Panc1 (cell line): ENCODE results near the gene ELMO1. TPM values are rescaled to one million over a fixed set of nuclear protein-coding genes. Genes with fewer than 3 reads are reported as not detected.

Experiments used
- ATAC-seq: fragments of 200-7000 bp; cut with Tn5 transposase; 2 replicates; pipeline ENCODE4 v1.9.1; 2020; ENCODE audit warnings: mild to moderate bottlenecking, moderate library complexity
- BruUV-seq: library from RNA; stranded (reverse); fragments of 400-500 nt; replicated peaks from 2 replicates; lab custom pipeline; 2021; lab: Mats Ljungman, UMichigan
- CTCF ChIA-PET: fragments of 300-600 bp; sonication (Branson Sonifier 250); formaldehyde crosslinking; loops from one replicate; lab custom pipeline; 2022; ENCODE audit warnings: antibody characterized with exemption; lab: Charles Lee
- POLR2A ChIA-PET: fragments of 300-600 bp; sonication (Branson Sonifier 250); formaldehyde crosslinking; loops from one replicate; lab custom pipeline; 2022; ENCODE audit warnings: antibody characterized with exemption; lab: Charles Lee
- DNase-seq: peaks from one replicate; pipeline ENCODE4 v3.0.0-alpha.2; 2010; ENCODE audit warnings: low read depth, low spot score
- H3K27ac ChIP-seq: 2 replicates; pipeline ENCODE4 v1.5.1; 2011; ENCODE audit warnings: mild to moderate bottlenecking, low read length, inconsistent platforms
- H3K27me3 ChIP-seq: fragments of 200-500 bp; sonication (Bioruptor generic); 2 replicates; pipeline ENCODE4 v1.6.0; 2014; ENCODE audit warnings: low read length, inconsistent platforms; ENCODE audit not compliant: control insufficient read depth, insufficient read depth
- H3K36me3 ChIP-seq: fragments of 200-500 bp; sonication (Bioruptor generic); 2 replicates; pipeline ENCODE4 v1.5.1; 2014; ENCODE audit warnings: inconsistent platforms, mild to moderate bottlenecking, low read length, moderate library complexity; ENCODE audit not compliant: control insufficient read depth, insufficient read depth
- H3K4me1 ChIP-seq: 2 replicates; pipeline ENCODE4 v1.5.1; 2011; ENCODE audit warnings: inconsistent platforms, mild to moderate bottlenecking, low read length, moderate library complexity; ENCODE audit not compliant: control insufficient read depth, insufficient read depth
- H3K4me3 ChIP-seq, 2 experiments: 2 replicates each; pipeline ENCODE4 v1.5.1; 2011 to 2012; ENCODE audit warnings: low read depth in 2 of 2, low read length in 2 of 2, mild to moderate bottlenecking in 2 of 2, inconsistent platforms in 1 of 2, moderate library complexity in 1 of 2
- H3K9me3 ChIP-seq: fragments of 200-500 bp; sonication (Bioruptor generic); 2 replicates; pipeline ENCODE4 v1.5.1; 2014; ENCODE audit warnings: low read depth, mild to moderate bottlenecking, inconsistent platforms, low read length, moderate library complexity; ENCODE audit not compliant: control insufficient read depth, insufficient read depth
- POLR2AphosphoS5 ChIP-seq: IDR thresholded peaks from 2 replicates; pipeline ENCODE4 v1.6.1; 2012; ENCODE audit warnings: mild to moderate bottlenecking, low read depth, low read length, moderate library complexity
- SIN3A ChIP-seq: IDR thresholded peaks from 2 replicates; pipeline ENCODE4 v1.6.1; 2012; ENCODE audit warnings: low read depth, mild to moderate bottlenecking, low read length, moderate library complexity, borderline replicate concordance; ENCODE audit not compliant: insufficient read depth
- TCF7L2 ChIP-seq: IDR thresholded peaks from 2 replicates; pipeline ENCODE4 v1.6.1; 2011; ENCODE audit warnings: mild to moderate bottlenecking, low read depth, low read length, inconsistent platforms
- in situ Hi-C: cut with HindIII; loops from 2 replicates; pipeline ENCODE4 v1.10.0; 2016; ENCODE audit warnings: low sequenced_read_pairs, low pct_unique_long_range_greater_than_20kb
- intact Hi-C: fragments of 100-400 bp; cut with micrococcal nuclease; formaldehyde crosslinking; loops from one replicate; pipeline ENCODE4 v1.10.0; 2022; ENCODE audit not compliant: unreplicated experiment
- total RNA-seq: library from RNA; stranded (reverse); gene quantifications from one replicate; pipeline ENCODE4 v1.2.1, GENCODE V29; 2021; ENCODE audit not compliant: unreplicated experiment
- TF ChIP-seq, protein P1 (sequence below), 2 experiments: IDR thresholded peaks; 2 replicates each; pipeline ENCODE4 v1.6.1; 2011 to 2012; ENCODE audit warnings: low read depth in 2 of 2, control low read depth in 1 of 2, low read length in 1 of 2, mild to moderate bottlenecking in 1 of 2, moderate library complexity in 1 of 2; ENCODE audit not compliant: insufficient read depth in 1 of 2
- TF ChIP-seq, protein P2 (sequence below): fragments of 450-650 bp; IDR thresholded peaks from 2 replicates; pipeline ENCODE4 v1.5.1; 2017; ENCODE audit warnings: mild to moderate bottlenecking

The ELMO1 gene
- total RNA-seq, 1 experiment from 2014 or later, result 0.80 TPM

DNA sequence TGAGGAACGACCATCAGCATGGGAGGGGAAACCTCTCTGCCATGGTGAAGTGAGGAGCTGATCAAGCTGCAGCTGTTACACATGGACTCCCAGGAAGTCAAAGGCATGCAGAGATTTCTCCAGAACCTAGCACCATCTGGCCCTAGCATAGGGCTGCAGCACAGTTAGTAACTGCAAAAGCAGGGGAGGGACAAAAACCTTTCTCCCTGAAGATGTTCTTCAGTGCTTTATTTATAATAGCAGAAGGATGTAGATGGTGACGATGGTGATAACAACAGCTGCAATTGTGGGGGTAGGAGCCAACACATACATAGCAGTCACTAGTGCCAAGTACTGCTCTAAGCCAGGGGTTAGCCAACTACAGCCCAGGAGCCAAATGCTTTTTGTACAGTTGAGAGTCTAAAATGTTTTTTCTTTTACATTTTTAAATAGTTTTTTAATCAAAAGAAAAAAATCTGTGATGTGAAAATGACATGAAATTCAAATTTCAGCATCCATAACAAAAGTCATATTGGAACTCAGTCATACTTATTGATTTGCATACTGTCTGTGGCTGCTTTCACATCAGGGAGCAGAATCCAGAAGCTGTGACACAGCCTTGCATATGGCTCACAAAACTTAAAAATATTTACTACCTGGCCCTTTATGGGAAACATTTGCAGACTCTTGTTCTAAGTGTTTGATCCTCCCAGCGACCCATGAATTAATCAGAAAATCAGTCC lies 299.5 kb downstream of the ELMO1 start:
- ChIA-PET CTCF (no interaction called here), POLR2A (interaction anchor here (0.7 kb wide), 1 partner anchor 340 kb away, joined by 4 read pairs; no protein-coding TSS in a partner anchor)
- BruUV-seq, result no TSS peak
- Histone ChIP-seq H3K4me1 (no peaks in the 10 kb centered on the region), H3K9me3 (no peaks in the 10 kb centered on the region), H3K27ac (no peak overlapping the region), H3K36me3 (no peaks in the 10 kb centered on the region), H3K4me3 (no peak overlapping the region), H3K27me3 (no peaks in the 10 kb centered on the region)
- DNase-seq, result no peak
- in situ Hi-C loops, result no loop called here
- no peak for ATAC-seq
- TF ChIP-seq, protein P1, sequence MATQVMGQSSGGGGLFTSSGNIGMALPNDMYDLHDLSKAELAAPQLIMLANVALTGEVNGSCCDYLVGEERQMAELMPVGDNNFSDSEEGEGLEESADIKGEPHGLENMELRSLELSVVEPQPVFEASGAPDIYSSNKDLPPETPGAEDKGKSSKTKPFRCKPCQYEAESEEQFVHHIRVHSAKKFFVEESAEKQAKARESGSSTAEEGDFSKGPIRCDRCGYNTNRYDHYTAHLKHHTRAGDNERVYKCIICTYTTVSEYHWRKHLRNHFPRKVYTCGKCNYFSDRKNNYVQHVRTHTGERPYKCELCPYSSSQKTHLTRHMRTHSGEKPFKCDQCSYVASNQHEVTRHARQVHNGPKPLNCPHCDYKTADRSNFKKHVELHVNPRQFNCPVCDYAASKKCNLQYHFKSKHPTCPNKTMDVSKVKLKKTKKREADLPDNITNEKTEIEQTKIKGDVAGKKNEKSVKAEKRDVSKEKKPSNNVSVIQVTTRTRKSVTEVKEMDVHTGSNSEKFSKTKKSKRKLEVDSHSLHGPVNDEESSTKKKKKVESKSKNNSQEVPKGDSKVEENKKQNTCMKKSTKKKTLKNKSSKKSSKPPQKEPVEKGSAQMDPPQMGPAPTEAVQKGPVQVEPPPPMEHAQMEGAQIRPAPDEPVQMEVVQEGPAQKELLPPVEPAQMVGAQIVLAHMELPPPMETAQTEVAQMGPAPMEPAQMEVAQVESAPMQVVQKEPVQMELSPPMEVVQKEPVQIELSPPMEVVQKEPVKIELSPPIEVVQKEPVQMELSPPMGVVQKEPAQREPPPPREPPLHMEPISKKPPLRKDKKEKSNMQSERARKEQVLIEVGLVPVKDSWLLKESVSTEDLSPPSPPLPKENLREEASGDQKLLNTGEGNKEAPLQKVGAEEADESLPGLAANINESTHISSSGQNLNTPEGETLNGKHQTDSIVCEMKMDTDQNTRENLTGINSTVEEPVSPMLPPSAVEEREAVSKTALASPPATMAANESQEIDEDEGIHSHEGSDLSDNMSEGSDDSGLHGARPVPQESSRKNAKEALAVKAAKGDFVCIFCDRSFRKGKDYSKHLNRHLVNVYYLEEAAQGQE (IDR thresholded peaks at IDR 0.05; ENCODE audit: insufficient read depth in 1 of 2, low read depth in 2 of 2, low read length in 1 of 2), result no peak
- TF ChIP-seq, protein P2, sequence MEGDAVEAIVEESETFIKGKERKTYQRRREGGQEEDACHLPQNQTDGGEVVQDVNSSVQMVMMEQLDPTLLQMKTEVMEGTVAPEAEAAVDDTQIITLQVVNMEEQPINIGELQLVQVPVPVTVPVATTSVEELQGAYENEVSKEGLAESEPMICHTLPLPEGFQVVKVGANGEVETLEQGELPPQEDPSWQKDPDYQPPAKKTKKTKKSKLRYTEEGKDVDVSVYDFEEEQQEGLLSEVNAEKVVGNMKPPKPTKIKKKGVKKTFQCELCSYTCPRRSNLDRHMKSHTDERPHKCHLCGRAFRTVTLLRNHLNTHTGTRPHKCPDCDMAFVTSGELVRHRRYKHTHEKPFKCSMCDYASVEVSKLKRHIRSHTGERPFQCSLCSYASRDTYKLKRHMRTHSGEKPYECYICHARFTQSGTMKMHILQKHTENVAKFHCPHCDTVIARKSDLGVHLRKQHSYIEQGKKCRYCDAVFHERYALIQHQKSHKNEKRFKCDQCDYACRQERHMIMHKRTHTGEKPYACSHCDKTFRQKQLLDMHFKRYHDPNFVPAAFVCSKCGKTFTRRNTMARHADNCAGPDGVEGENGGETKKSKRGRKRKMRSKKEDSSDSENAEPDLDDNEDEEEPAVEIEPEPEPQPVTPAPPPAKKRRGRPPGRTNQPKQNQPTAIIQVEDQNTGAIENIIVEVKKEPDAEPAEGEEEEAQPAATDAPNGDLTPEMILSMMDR, result no peak
- intact Hi-C loops, result no loop called here

DNA sequence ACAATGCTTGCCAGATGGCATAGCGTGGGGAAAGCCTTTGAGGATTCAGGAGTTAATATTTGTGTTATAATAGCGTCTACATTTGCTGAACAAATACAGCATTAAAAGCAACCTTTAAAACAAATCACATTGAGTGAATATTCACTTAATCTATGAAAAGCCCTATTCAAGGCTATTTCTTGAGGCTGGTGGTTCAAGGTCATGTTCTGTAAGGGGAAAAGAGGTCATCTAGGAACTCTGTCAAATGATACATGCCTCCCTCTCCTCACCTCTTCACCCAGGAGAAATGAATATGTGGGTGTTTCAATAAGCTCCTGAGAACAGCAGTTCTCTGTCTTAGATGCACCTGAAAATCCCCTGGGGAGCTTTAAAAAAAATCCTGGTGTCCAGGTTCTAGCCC lies 303.0 kb downstream of the ELMO1 start:
- Histone ChIP-seq H3K4me1 (no peaks in the 10 kb centered on the region), H3K9me3 (no peaks in the 10 kb centered on the region), H3K27me3 (no peaks in the 10 kb centered on the region), H3K36me3 (no peaks in the 10 kb centered on the region), H3K4me3 (no peak overlapping the region), H3K27ac (no peak overlapping the region)
- TF ChIP-seq SIN3A, result no peak
- TF ChIP-seq, protein P2, result no peak
- TF ChIP-seq, protein P1 (IDR thresholded peaks at IDR 0.05; ENCODE audit: insufficient read depth in 1 of 2, low read depth in 2 of 2, low read length in 1 of 2), result no peak
- TF ChIP-seq TCF7L2, result no peak
- no peak for TF ChIP-seq POLR2AphosphoS5
- ATAC-seq (no peak), DNase-seq (no peak)
- intact Hi-C loops (no loop called here), in situ Hi-C loops (no loop called here)
- CTCF ChIA-PET, result no interaction called here
- POLR2A ChIA-PET, result no interaction called here
- no TSS peak for BruUV-seq
